Esophagus muscularis mucosa (tissue), 4 donors: ENCODE data around the gene ILRUN.

Experiments
- EP300 ChIP-seq: sonication (generic); formaldehyde crosslinking; IDR thresholded peaks from one replicate; pipeline ENCODE4 v1.6.1; 2017; ENCODE audit warnings: antibody characterized with exemption
- POLR2A ChIP-seq: fragments of 450-650 bp; IDR thresholded peaks from one replicate; pipeline ENCODE4 v1.6.1; 2017; ENCODE audit warnings: antibody characterized with exemption, moderate library complexity, mild to moderate bottlenecking, low read depth
- POLR2AphosphoS5 ChIP-seq, 2 donors: sonication (generic); formaldehyde crosslinking; IDR thresholded peaks; one replicate each; pipeline ENCODE4 v1.6.1; 2017; ENCODE audit warnings: antibody characterized with exemption in 2 of 2
- TF ChIP-seq, protein P1 (sequence below), 3 experiments: fragments of 200-600 bp in 2 of 3; fragments of 450-650 bp in 1 of 3; sonication (generic) in 2 of 3; IDR thresholded peaks; one replicate each; pipeline ENCODE4 v1.5.1; 2017 to 2019; ENCODE audit warnings: antibody characterized with exemption in 3 of 3, mild to moderate bottlenecking in 2 of 3, moderate library complexity in 1 of 3

DNA sequence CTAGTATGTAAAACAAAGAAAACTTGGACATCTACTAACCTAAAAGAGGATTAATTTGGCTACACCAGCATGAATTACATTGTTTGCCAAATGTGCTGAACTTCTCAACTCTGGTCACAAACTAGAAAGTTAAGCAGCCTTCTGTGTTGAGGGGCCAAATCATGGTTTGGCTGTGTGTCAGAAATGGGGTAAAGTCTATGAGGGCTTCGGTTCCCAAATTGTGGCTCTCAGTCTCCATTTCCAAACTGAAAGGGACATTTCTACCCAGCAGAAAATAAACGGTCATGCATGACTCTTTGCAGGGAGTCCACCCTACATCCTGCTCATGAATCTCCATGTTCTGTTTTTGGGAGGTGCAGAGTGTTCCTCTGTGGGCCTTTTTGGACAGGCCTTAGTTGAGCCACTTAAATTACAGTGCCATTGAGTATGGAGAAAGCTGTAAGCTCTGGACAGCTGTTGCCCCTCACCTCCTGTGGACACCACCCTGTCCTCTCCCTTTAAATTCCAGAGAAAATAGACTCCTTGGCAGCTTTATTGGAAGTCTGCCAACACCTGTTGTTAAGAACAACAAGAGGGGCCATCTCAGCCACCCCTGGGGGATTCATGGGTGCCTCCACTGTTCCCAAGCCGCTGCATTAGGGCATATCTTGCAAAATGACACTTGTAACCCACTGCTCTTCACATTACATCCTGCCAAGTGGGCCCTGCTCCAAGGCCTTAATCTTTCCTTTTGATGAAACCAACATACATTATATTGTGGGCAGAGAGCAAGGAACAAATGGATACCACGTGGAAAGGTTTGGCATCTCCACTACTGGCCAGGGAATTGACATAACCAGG is 33.3 kb upstream of the ILRUN start:
- TF ChIP-seq POLR2AphosphoS5 (IDR thresholded peaks at IDR 0.05) (no peak), POLR2A (no peak), EP300 (no peak)
- TF ChIP-seq, protein P1, sequence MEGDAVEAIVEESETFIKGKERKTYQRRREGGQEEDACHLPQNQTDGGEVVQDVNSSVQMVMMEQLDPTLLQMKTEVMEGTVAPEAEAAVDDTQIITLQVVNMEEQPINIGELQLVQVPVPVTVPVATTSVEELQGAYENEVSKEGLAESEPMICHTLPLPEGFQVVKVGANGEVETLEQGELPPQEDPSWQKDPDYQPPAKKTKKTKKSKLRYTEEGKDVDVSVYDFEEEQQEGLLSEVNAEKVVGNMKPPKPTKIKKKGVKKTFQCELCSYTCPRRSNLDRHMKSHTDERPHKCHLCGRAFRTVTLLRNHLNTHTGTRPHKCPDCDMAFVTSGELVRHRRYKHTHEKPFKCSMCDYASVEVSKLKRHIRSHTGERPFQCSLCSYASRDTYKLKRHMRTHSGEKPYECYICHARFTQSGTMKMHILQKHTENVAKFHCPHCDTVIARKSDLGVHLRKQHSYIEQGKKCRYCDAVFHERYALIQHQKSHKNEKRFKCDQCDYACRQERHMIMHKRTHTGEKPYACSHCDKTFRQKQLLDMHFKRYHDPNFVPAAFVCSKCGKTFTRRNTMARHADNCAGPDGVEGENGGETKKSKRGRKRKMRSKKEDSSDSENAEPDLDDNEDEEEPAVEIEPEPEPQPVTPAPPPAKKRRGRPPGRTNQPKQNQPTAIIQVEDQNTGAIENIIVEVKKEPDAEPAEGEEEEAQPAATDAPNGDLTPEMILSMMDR (IDR thresholded peaks at IDR 0.05), result no peak
